ENCODE results near the gene DEPP1. TPM values are rescaled to one million over a fixed set of nuclear protein-coding genes. Genes with fewer than 3 reads are reported as not detected.
A peak's percentile ranks its signal among the peaks of the same experiment; 100 is the strongest.

Gene DEPP1
- total RNA-seq, 2 donors from 2014 or later, result 27.2 to 144 TPM

- Histone ChIP-seq H3K27me3 (replicated peaks; ENCODE audit: insufficient read depth) (no peaks in the 10 kb centered on the region), H3K27ac (peak overlapping the region; percentile 89 to 90), H3K4me3 (peak overlapping the region; percentile 52 to 59), H3K4me1 (replicated peaks) (peaks cover 3% of the 10 kb centered on the region), H3K36me3 (no peaks in the 10 kb centered on the region), H3K9me3 (no peaks in the 10 kb centered on the region)
- intact Hi-C loops (cut with DNase I), result loop anchor here (5.0 kb wide), 1 partner anchor 44 kb away; the partner anchor contains the start of gene RASSF4
- TF ChIP-seq CTCF (IDR thresholded peaks at IDR 0.05), result peak in 1 of 4 experiments; percentile 16
- TF ChIP-seq POLR2AphosphoS5 (IDR thresholded peaks at IDR 0.05), result peak; percentile 83
- peak; percentile 14 for TF ChIP-seq POLR2A (IDR thresholded peaks at IDR 0.05)
- WGBS, result 6% methylated on average over 13 of the region's 13 CpGs
- peak; percentile 76 for DNase-seq (ENCODE audit: low spot score)
These were observed 23.0 kb upstream of the DEPP1 start for GRCh38 chr10:45001381-45002148.

- Histone ChIP-seq H3K4me1 (replicated peaks) (peaks cover 6% of the 10 kb centered on the region), H3K27ac (peak within 1 kb of the TSS; percentile 89 to 90), H3K36me3 (no peaks in the 10 kb centered on the region), H3K27me3 (replicated peaks; ENCODE audit: insufficient read depth) (no peaks in the 10 kb centered on the region), H3K4me3 (peak within 1 kb of the TSS; percentile 52 to 59), H3K9me3 (no peaks in the 10 kb centered on the region)
- intact Hi-C loops (cut with DNase I), result loop anchor here (5.0 kb wide), 1 partner anchor 44 kb away; the partner anchor contains the start of gene RASSF4
- no peak for DNase-seq (ENCODE audit: low spot score)
- peak; percentile 33 for TF ChIP-seq POLR2AphosphoS5 (IDR thresholded peaks at IDR 0.05)
- peak in 3 of 4 experiments; percentile 26 to 40 (median 32) for TF ChIP-seq CTCF (IDR thresholded peaks at IDR 0.05)
- peak; percentile 46 for TF ChIP-seq POLR2A (IDR thresholded peaks at IDR 0.05)
- WGBS, result 1% methylated on average over 62 of the region's 79 CpGs
These were observed 22.3 kb upstream of the DEPP1 start, which contains the start of gene ZNF22 for GRCh38 chr10:45000752-45001380. TSS of gene ZNF22 (plus strand) at chr10:45000923. CDS start at chr10:45003369, 2,446 bp downstream.

GRCh38 chr10:45000138-45000751 is 21.6 kb upstream of the DEPP1 start:
- Histone ChIP-seq H3K4me1 (replicated peaks) (peaks cover 11% of the 10 kb centered on the region), H3K27me3 (replicated peaks; ENCODE audit: insufficient read depth) (no peaks in the 10 kb centered on the region), H3K36me3 (no peaks in the 10 kb centered on the region), H3K27ac (peak overlapping the region; percentile 89 to 90), H3K4me3 (peak overlapping the region; percentile 52 to 59), H3K9me3 (no peaks in the 10 kb centered on the region)
- TF ChIP-seq POLR2A (IDR thresholded peaks at IDR 0.05), result no peak
- TF ChIP-seq CTCF (IDR thresholded peaks at IDR 0.05), result no peak
- TF ChIP-seq POLR2AphosphoS5 (IDR thresholded peaks at IDR 0.05), result peak; percentile 6
- 57% methylated on average over 12 of the region's 12 CpGs for WGBS
- intact Hi-C loops (cut with DNase I), result loop anchor here (5.0 kb wide), 1 partner anchor 43 kb away; the partner anchor contains the start of gene RASSF4
- DNase-seq (ENCODE audit: low spot score), result no peak

- DNase-seq (ENCODE audit: low spot score), result no peak
These were observed 19.6 kb upstream of the DEPP1 start for GRCh38 chr10:44998146-44998631.

More at GRCh38 chr10:44998146-44998631, 19.6 kb upstream of the DEPP1 start:
- H3K4me3 ChIP-seq, result no peak overlapping the region
- H3K36me3 ChIP-seq, result no peaks in the 10 kb centered on the region
- no peak overlapping the region for H3K27ac ChIP-seq
- 80% methylated on average over 6 of the region's 6 CpGs for WGBS
- H3K27me3 ChIP-seq (replicated peaks; ENCODE audit: insufficient read depth), result no peaks in the 10 kb centered on the region
- peaks cover 11% of the 10 kb centered on the region for H3K4me1 ChIP-seq (replicated peaks)
- TF ChIP-seq CTCF (IDR thresholded peaks at IDR 0.05) (no peak), POLR2AphosphoS5 (IDR thresholded peaks at IDR 0.05) (no peak), POLR2A (IDR thresholded peaks at IDR 0.05) (no peak)
- no peaks in the 10 kb centered on the region for H3K9me3 ChIP-seq
- intact Hi-C loops (cut with DNase I), result loop anchor here (10.0 kb wide), 1 partner anchor 597 kb away; no protein-coding TSS in a partner anchor

All from prostate gland (tissue), 2 donors.